GM12872 (cell line): ENCODE results near the gene PARD3B.

Experiments
- TF ChIP-seq, protein P1 (sequence below): IDR thresholded peaks from 3 replicates; pipeline ENCODE4 v1.5.1; 2011; ENCODE audit warnings: low read depth, mild to moderate bottlenecking, low read length, moderate library complexity; ENCODE audit not compliant: insufficient read depth

Gene PARD3B

DNA sequence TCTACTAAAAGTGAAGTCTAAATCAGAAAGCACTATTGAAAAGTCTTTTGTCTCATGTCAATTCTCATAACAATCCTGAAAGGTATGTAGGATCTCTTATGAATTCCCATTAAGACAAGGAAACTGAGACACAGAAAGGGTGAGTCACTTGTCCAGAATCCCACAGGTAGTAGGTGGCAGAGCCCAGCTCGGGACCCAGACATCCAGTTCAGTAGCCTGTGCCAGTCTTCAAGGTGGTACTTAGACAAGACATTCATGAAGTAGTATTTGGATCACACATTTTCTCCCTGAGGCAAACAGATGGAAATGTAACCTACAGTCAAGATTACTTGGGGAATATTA lies 14.8 kb upstream of the PARD3B start:
- TF ChIP-seq, protein P1, sequence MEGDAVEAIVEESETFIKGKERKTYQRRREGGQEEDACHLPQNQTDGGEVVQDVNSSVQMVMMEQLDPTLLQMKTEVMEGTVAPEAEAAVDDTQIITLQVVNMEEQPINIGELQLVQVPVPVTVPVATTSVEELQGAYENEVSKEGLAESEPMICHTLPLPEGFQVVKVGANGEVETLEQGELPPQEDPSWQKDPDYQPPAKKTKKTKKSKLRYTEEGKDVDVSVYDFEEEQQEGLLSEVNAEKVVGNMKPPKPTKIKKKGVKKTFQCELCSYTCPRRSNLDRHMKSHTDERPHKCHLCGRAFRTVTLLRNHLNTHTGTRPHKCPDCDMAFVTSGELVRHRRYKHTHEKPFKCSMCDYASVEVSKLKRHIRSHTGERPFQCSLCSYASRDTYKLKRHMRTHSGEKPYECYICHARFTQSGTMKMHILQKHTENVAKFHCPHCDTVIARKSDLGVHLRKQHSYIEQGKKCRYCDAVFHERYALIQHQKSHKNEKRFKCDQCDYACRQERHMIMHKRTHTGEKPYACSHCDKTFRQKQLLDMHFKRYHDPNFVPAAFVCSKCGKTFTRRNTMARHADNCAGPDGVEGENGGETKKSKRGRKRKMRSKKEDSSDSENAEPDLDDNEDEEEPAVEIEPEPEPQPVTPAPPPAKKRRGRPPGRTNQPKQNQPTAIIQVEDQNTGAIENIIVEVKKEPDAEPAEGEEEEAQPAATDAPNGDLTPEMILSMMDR = no peak

DNA sequence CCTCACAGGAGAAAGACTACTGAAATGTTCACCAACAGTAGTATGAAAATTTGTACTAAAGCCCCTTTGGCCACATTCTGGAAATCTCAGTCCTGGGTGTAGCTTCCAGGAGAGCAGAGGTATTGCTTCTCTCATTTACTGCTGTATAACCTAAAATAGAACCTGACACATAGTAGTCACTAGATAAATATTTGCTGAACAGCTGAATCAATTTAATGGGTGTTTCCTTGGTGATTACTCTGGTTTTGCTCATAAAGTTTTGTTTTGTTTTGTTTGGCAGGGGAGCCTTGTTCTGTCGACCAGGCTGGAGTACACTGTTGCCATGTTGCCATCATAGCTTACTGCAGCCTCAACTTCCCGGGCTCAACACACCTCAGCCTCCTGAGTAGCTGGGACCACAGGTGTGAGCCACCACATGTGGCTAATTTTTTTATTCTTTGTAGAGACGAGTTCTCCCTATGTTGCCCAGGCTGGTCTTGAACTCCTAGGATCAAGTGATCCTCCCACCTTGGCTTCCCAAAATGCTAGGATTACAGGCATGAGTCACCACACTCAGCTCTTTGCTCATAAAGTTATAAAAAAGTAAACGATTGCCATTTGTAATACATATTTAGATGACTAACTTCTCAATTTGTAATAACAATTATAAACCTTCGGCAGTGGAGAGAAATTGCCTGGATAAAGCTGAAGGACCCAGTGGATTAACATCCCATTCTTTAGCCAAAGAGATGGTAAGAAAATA lies 11.5 kb upstream of the PARD3B start:
- TF ChIP-seq, protein P1 = no peak

DNA sequence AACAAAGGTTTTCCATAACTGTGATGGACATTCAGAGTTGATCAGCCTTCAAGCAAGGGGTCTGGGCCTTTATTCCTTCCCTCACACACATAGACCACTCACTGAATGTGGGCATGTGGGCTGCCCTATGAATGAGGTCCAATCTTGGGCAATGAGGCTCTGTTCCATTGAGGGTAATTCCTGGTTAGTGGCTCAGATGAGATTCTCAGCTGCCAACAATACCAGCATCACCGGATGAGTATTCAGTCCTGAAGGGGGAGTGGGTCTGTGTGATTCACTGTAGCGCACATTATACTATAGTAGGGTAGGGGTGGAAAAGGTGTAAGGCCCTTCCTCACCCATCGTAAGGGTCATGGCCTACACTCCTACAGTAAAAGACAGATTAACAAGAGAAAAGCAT lies 9.9 kb upstream of the PARD3B start:
- TF ChIP-seq, protein P1 = no peak

DNA sequence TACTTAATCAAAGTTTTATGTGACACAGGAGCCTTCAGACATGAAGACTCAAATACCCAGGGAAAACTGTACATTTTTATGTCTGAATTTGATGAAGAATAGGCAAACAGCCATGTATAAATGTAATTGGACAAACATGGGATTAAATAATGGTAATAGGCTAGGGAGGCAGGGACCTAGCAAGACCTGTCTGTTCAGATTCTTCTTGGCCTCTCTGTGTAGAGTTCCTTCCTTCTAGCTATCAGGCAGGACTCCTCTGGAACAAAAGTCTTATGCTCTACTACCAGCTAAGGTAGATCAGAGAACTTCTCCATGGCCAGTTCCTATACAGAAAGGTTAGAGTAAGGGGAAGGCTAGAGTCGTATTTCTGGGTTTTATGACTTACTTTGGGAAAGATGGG lies 9.5 kb upstream of the PARD3B start:
- TF ChIP-seq, protein P1 = no peak

DNA sequence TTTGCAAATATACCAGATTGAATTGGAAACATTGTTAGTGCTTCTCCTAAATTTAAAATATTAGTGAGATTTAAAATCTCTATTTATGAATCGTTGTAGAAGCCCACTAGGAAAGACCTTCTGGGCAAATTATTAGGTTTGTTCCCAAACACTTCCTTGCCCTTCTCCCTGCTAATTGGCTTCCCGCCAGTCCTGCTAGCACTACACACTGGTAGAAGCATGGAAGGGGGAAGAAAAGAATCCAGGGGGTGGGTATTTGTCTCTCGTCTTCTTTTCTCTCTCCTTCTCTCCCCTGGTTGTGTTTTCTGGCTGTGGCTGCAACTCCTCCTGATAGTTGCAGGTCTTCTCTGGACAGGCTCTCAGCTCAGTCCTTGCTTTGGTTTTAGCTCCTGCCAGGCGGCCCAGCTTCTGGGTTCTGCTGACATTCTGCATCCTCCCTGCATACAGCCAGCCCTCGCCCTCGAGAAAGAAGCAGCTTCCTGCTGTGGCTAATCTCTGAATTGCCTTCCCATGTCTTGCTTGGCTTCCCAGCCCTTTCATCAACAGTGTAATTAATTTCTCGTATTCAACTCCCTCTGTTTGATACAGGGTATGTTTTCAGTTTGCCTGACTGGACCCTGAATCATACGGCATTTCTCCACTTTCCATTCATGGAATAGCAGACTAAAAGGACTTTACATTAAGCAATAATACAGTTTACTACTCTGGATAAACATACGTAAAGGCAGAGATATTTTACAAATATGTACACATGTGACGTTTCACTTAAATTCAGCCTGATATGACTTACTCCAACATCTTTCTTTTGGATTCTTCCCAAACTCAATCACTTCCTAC lies 6.9 kb upstream of the PARD3B start:
- TF ChIP-seq, protein P1 = no peak

DNA sequence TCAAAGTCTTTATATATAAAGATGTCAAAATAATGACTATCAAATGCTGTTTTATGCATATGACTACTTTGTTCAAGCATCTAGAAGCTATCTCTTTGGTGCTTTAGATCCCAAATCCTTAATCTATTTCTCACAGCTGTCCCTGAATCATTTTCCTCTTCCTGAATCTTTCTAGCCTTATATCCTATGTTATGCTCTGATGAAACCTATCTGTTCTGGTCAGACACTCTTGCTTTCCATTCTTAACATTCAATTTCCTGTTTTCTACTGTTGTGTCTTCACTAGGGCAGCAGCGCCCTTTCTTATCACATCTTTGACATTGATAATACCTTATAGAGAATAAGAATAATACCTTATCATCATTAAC lies 6.3 kb upstream of the PARD3B start:
- TF ChIP-seq, protein P1 = no peak

DNA sequence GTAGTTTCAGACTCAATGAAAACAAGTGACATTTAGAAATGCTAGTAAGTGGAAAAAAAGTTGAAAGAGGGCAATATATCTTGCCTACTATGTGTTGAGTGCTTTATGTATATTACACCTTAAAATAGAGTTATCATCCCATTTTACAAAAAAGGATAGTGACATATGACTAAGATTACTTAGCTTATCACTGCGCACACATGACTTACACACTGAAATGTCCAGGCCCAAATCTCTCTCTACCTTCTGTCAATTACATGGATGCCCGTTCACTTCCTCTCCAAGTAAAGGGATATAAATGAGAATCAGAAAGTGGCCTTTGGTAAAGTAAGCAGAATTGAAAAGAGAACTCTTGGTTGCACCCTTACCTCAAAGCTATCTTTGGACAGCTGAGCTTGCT lies 3.6 kb upstream of the PARD3B start:
- TF ChIP-seq, protein P1 = no peak
